ENCODE data around the gene CDK15.

CDK15 gene

DNA sequence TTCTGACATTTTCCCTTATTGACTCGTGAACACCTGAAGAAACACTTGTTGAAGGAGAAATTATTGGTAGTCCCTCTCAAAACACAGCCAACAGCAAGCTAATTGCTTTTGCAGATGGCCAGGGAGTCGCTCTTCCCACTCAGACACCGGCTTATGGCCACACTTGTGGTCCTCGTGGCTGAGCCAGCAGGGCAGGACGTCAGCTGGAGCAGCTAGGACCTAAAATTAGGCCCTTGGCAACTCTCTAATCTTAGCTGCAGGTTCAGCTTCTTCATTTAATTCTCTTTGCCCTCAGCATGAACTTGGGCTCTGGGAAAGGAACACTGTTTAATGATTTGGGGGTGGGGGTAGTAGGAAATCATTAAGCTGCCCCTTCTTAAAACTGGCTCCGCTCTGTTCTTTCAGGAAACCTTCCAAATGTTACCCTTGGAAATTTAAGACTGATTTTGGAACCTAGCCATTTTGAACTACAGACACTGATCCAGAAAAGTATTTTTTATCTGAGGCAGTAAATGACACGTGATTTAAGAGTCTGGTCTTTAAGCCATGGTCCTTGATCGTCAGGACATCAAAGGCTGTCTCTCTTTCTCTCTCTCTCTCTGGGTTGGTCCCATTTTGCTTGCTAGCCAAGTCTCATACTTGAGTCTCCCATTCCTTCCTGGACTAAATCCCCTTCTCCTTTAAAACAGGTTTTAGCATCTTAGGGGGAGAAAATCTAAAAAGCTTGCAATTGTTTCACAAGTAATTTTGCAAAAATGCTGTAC is 77.5 kb downstream of the CDK15 start:
- no peak for TF ChIP-seq ZNF274 (IDR thresholded peaks at IDR 0.05; ENCODE audit: low read depth, low read length)
- H3K4me3 ChIP-seq (ENCODE audit: low read length): no peak overlapping the region

DNA sequence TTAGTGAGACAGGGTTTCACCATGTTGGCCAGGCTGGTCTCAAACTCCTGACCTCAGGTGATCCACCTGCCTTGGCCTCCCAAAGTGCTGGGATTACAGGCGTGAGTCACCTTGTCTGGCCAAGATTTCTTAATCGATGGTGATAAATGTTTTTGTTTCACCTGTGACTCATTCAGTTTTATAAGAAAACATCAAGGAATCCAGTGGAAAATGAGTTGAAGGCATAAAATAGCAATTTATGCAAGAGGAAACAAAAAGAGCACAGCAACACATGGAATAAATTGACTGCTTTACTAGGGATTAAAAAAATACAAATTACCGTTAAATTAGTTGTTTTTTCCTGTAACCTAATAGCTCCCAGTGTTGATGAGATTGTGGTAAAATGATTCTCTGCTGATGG is 80.2 kb downstream of the CDK15 start:
- H3K4me3 ChIP-seq (ENCODE audit: low read length): no peak overlapping the region
- TF ChIP-seq ZNF274 (IDR thresholded peaks at IDR 0.05; ENCODE audit: low read depth, low read length): no peak

DNA sequence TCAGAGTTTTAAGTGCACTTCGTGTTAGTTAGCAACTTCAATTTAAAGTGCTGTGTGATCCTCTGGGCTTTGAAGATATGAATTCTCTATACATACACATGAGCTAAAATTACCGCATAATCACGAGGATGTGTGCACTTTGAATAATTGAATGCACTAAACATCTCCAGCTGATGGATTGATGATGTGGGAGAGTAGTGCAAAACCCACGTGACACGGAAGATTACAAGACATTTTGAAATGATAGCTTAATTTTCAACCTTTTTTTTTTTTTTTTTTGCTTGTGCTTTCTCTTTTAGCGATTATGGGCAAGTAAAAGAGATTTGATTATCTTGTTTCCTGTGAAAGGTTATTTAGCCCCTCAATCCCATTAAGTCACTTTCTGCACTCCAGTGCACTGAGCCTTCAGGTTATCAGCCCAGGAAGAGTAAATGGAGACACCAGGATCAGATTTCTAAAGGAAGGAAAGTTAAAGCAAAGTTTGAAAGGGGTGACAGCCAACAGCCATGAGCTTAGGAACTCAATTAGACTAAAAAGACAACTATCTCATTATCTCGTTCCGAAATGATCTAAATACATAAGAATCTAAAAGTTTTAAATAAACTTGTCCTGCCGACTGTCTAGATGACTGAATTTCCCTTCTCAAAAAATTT is 81.6 kb downstream of the CDK15 start:
- no peak for TF ChIP-seq ZNF274 (IDR thresholded peaks at IDR 0.05; ENCODE audit: low read depth, low read length)
- H3K4me3 ChIP-seq (ENCODE audit: low read length): no peak overlapping the region

DNA sequence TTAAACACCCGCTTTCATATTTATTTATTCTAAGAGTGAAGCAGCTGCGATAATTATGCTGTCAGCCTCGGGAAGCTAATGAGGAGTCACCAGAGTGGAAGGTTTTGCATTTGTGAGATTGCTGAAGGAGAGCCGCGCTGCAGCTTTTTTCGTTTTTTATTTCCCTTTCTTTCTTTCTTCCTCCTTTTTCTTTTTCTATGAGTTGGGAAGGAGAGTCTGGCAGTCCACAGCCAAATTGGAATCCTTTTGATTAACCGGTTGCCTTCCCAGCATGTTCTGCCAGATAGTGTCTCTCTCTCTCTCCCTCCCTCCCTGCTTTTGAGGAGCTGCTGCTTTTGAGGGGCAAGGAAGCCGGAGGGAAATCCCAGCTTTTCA is 82.1 kb downstream of the CDK15 start:
- no peak overlapping the region for H3K4me3 ChIP-seq (ENCODE audit: low read length)
- no peak for TF ChIP-seq ZNF274 (IDR thresholded peaks at IDR 0.05; ENCODE audit: low read depth, low read length)

DNA sequence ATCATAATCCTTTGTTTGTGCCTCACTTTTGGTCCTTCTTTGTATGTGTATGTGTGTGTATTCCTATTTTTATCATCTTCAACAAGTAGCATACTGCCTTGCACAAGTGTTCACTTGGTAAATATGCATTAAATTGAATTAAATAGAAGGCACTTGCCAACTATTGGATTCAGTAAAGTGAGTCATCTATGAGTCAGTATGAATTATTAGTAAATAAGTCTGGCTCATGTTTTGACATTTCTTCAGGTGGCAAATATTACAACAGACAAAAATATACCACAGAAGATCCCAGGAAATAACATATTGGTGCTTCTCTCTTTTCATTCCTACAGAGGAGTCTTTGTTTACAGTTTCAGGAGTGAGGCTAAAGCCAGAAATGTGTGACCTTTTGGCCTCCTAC is 84.1 kb downstream of the CDK15 start:
- H3K4me3 ChIP-seq (ENCODE audit: low read length): no peak overlapping the region
- no peak for TF ChIP-seq ZNF274 (IDR thresholded peaks at IDR 0.05; ENCODE audit: low read depth, low read length)

DNA sequence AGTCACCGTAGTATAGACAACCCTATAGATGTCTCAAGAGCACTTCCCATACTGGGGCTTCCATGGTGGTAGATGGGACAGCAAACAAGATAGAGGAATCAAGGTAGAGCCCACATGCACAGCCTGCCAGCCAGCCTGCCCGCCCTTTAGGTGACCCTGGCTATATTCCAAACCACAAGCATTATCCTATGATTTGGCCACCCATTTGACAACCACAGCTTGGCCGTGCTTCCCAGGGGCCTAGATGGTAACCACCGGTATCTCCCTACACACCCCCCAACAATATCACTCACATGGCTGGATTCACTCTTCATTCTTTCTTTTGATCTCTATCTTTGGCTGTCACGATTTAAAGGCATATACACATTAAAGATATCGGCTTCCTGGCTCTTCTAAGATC is 85.3 kb downstream of the CDK15 start:
- TF ChIP-seq ZNF274 (IDR thresholded peaks at IDR 0.05; ENCODE audit: low read depth, low read length): no peak

DNA sequence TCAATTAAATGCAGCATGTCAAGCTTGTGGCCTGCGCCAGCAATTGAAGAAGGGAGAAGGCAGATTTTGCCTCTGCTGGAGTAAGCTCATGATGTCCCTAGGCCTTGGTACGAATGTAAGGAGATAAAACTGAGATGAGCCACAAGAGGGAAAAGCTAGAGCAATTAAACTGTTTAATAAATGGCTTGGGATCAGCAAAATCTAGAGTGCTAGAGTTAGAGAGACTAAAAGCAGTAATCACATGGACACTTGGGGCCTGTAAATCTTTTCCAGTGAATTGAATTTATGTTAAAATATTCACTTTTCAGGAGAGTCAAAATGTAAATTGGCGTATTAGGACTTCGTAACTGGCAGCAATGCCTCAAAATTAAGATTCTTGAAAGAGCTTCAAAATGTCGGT is 86.2 kb downstream of the CDK15 start:
- H3K4me3 ChIP-seq (ENCODE audit: low read length): no peak overlapping the region
- TF ChIP-seq ZNF274 (IDR thresholded peaks at IDR 0.05; ENCODE audit: low read depth, low read length): no peak

More for the DNA sequence above, 85.3 kb downstream of the CDK15 start:
- H3K4me3 ChIP-seq (ENCODE audit: low read length): no peak overlapping the region

DNA sequence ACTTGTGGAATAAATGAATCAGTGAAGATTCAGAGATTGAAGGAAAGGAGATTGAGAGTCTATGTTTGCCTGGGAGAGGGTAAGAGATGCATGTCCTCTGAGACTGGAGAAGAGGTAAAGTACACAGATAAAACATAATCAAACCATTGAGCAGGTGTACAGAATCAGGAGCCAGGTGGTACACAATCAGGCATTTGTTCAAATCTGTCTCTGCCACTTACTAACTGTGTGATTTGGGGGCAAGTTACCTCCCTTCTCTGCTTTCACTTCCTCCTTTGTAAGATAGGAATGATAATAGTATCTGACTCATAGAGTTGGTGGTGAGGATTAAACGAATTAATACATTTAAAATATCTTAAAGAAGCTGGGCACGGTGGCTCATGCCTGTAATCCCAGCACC is 94.0 kb downstream of the CDK15 start:
- no peak overlapping the region for H3K4me3 ChIP-seq (ENCODE audit: low read length)
- no peak for TF ChIP-seq ZNF274 (IDR thresholded peaks at IDR 0.05; ENCODE audit: low read depth, low read length)

DNA sequence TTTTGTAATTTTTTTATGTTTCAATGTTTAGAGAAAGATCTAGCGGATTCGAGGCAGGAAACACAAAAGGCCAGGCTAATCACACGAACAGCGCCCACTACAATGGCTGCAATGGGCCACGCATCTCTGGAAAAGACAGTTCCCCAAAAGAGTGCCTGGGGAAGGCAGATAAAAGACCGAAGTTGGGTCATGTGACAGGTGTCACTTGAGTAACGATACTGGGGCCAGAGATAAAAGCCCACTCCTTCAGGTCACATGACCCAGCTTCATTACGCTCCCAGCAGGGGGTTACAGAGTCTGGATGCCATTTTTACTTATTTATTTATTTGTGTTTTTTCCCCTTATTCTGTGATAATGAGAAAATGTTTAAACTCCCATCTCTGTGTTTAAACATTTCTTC is 95.4 kb downstream of the CDK15 start:
- no peak for TF ChIP-seq ZNF274 (IDR thresholded peaks at IDR 0.05; ENCODE audit: low read depth, low read length)
- H3K4me3 ChIP-seq (ENCODE audit: low read length): peak overlapping the region; percentile 25; the same call in 1 of the 2 replicates

DNA sequence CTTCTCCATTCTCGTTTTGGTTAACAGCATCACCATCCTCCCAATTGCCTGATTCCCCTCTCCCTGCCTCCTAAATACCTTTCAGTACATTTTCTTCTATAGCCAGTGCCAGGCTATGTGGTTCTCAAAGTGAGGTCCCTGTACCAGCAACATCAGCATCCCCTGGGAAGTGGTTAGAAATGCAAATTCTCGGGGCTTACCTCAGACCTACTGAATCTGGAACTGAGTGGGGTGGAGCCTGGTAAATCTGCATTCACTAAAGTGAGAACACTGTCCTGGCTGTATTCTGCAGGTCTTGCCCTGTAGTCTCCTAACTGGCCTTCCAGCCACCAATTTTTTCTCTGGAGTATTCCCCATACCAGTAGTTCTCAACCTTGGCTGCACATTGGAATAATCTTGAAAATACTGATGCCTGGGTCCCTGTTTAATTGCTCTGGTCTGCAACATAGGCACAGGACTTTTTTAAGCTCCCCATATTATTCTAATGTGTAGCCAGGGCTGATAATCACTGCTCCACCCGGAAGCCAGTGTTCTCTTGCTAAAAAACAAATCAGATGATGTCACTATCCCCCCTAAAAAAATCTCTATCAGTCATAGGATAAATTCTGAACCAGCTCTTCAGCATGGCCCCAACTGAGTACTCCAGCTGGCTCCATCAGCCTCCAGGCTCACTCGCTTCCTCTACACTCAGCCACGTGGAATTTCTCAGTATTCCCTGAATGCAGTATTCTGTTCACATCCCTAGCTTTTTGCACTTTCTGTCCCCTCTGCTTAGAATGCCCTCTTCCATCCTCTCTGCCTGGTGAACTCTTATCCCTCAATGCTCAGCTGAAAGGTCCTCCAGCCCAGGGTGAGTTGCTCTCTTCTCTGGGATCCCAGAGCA is 98.4 kb downstream of the CDK15 start:
- no peak overlapping the region for H3K4me3 ChIP-seq (ENCODE audit: low read length)
- TF ChIP-seq ZNF274 (IDR thresholded peaks at IDR 0.05; ENCODE audit: low read depth, low read length): no peak

DNA sequence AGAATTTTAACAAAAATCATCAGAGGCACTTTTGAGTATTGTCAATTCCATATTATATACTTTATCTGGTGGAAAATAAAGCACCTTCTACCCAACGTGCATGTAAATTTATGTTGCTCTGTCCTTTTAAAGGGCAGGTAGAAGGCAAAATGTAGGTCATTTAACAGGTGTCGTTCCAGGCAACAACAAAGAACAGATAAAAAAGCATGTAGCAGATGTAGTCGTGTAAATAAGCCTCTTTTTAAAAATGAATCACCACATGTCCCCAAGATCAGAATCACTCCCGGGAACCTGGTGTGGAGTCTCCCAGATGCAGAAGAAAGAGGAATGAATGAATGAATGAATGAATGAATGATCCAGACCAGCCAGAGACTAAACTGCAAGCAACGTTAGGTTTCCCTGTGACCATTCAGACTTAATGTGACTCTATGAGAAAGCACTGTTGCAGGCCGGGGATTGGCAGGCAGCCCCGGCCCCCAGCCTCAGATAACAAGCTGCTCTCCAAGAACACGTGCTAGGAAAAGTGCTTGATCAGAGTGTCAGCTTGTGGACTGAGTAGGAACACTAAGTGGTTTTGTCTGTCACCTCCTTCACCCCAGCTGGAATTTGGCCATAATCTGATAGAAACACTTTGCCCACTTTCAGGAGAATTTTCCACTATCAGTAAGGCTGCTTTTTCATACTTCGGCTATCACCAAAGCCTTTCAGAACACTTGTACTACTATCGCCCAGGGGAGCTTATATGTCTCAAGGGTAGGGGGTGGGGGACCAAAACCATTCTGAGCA is 100.6 kb downstream of the CDK15 start:
- H3K4me3 ChIP-seq (ENCODE audit: low read length): no peak overlapping the region
- no peak for TF ChIP-seq ZNF274 (IDR thresholded peaks at IDR 0.05; ENCODE audit: low read depth, low read length)

DNA sequence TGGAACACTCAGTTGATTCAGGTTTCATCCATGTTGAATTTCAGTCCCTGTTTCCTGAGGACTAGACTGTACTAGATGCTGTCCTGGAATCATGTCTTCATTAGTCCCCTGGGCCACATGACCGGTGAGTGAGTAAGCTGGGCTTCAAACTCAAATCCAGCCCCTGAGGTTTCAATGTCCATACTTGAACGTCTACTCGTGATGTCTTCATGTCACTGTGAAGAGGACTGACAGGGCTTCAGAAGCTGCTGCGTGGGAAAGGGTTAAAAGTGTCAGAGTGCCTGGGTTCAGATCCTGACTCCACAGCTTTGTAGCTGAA is 101.2 kb downstream of the CDK15 start:
- no peak overlapping the region for H3K4me3 ChIP-seq (ENCODE audit: low read length)
- TF ChIP-seq ZNF274 (IDR thresholded peaks at IDR 0.05; ENCODE audit: low read depth, low read length): no peak

DNA sequence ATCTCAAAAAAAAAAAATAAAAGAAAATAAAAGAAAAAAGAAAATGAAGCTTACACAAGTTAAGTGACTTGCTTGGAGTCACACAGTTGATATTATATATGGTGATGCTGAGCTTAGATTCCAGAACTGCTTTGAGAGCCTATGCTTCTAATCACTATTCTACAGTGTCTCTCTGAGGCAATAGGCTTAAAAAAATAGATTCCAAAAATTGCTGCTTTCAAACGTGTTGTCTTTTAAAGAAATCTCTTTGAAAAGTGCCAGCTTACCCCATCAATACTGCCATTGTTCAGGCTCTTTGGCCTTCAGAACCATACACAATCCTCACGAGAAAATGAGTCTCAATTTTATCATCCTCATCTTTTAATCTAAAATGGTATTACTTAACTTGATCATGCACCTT is 102.6 kb downstream of the CDK15 start:
- no peak for TF ChIP-seq ZNF274 (IDR thresholded peaks at IDR 0.05; ENCODE audit: low read depth, low read length)
- H3K4me3 ChIP-seq (ENCODE audit: low read length): no peak overlapping the region

DNA sequence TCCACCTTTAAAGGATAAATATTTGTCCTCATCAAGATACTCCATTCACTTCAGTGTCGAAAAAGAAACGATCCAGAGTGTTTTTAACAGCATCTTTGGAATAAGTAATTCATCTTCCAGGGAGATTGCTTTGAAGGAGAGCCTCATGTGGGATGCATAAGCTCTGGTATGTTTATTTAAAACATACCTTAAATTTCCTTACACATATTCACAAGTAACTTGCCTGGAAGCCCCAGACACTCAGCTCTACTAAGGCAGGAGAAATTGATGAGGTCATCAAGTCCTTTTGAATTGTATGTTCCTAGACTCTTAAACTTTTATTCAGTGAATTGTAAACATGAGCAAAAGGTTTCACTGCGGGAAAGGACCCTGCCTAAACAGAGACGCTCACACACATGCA is 103.0 kb downstream of the CDK15 start:
- no peak for TF ChIP-seq ZNF274 (IDR thresholded peaks at IDR 0.05; ENCODE audit: low read depth, low read length)
- H3K4me3 ChIP-seq (ENCODE audit: low read length): peak overlapping the region; percentile 39; the same call in 1 of the 2 replicates

Measured in GM08714 (cell line).